ENCODE measurements around the gene OR10G4.

- no peak for TF ChIP-seq POLR2A (IDR thresholded peaks at IDR 0.05)
- TF ChIP-seq, protein P1, sequence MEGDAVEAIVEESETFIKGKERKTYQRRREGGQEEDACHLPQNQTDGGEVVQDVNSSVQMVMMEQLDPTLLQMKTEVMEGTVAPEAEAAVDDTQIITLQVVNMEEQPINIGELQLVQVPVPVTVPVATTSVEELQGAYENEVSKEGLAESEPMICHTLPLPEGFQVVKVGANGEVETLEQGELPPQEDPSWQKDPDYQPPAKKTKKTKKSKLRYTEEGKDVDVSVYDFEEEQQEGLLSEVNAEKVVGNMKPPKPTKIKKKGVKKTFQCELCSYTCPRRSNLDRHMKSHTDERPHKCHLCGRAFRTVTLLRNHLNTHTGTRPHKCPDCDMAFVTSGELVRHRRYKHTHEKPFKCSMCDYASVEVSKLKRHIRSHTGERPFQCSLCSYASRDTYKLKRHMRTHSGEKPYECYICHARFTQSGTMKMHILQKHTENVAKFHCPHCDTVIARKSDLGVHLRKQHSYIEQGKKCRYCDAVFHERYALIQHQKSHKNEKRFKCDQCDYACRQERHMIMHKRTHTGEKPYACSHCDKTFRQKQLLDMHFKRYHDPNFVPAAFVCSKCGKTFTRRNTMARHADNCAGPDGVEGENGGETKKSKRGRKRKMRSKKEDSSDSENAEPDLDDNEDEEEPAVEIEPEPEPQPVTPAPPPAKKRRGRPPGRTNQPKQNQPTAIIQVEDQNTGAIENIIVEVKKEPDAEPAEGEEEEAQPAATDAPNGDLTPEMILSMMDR (IDR thresholded peaks at IDR 0.05) = no peak
Measured at GRCh38 chr11:123976770-123977560, 35.8 kb upstream of the OR10G4 start.

All from thyroid gland (tissue), 4 donors.